K562 (cell line): ENCODE results near the gene LAPTM5. TPM values are rescaled to one million over a fixed set of nuclear protein-coding genes. Genes with fewer than 3 reads are reported as not detected.

Experiments
- ATF1 ChIP-seq, 2 experiments: fragments of 450-650 bp in 1 of 2; IDR thresholded peaks; 2 replicates each; pipeline ENCODE4 v1.6.1; 2016; ENCODE audit warnings: missing compliant biosample characterization in 1 of 2, missing genetic modification characterization in 1 of 2
- FIP1L1 ChIP-seq: fragments of 200-400 bp; formaldehyde crosslinking; IDR thresholded peaks from 2 replicates; pipeline ENCODE4 v1.6.1; 2018; ENCODE audit warnings: mild to moderate bottlenecking, low read depth, low read length; ENCODE audit not compliant: poor library complexity, severe bottlenecking
- FOXA1 ChIP-seq: fragments of 450-650 bp; IDR thresholded peaks from 2 replicates; pipeline ENCODE4 v1.6.1; 2016; ENCODE audit warnings: mild to moderate bottlenecking, borderline replicate concordance
- LEF1 ChIP-seq: fragments of 450-650 bp; IDR thresholded peaks from 2 replicates; pipeline ENCODE4 v1.6.1; 2016; ENCODE audit warnings: mild to moderate bottlenecking
- SIN3B ChIP-seq: fragments of 450-650 bp; IDR thresholded peaks from 2 replicates; pipeline ENCODE4 v1.6.1; 2017; ENCODE audit warnings: low read depth, mild to moderate bottlenecking, moderate library complexity
- polyA plus RNA-seq, 8 experiments: library from polyadenylated mRNA; depleted of rRNA in 4 of 8; stranded (reverse) in 5 of 8; unstranded in 3 of 8; fragments of >200 nt; fragmentation: Nextera tagmentation in 2 of 8; fragmentation: Illumina TruSeq in 1 of 8; extraction: Ambion mirVana in 2 of 8; extraction: Trizol in 1 of 8; gene quantifications; 2 replicates each; pipeline versions ENCODE4 v1.2.1 to v1.2.3, GENCODE V29; 2011 to 2014; ENCODE audit warnings: inconsistent platforms in 1 of 8, missing spikeins in 1 of 8
- total RNA-seq, 7 experiments: library from RNA; depleted of rRNA in 6 of 7; stranded (reverse); fragments of >200 nt in 6 of 7; fragmentation: Illumina TruSeq in 2 of 7; extraction: Trizol in 2 of 7; gene quantifications; 2 replicates each; pipeline versions ENCODE4 v1.2.1 to v1.2.3, GENCODE V29; 2011 to 2021; ENCODE audit warnings: low replicate concordance in 1 of 7
- TF ChIP-seq, protein P1 (sequence below): fragments of 150-350 bp; conservative IDR thresholded peaks from 2 replicates; pipeline ENCODE4 v1.6.1; 2014; ENCODE audit warnings: low read length
- TF ChIP-seq, protein P2 (sequence below): fragments of 250-450 bp; sonication (Bioruptor Pico); IDR thresholded peaks from 2 replicates; pipeline ENCODE4 v1.4.0; 2020; ENCODE audit warnings: mild to moderate bottlenecking, moderate library complexity
- TF ChIP-seq, protein P3 (sequence below): sonication (generic); formaldehyde crosslinking; IDR thresholded peaks from 2 replicates; pipeline ENCODE4 v1.8.0; 2022; ENCODE audit warnings: mild to moderate bottlenecking, missing genetic modification reagents, borderline replicate concordance
- TF ChIP-seq, protein P4 (sequence below): fragments of 250-450 bp; sonication (Bioruptor Pico); IDR thresholded peaks from 2 replicates; pipeline ENCODE4 v1.8.0; 2021; ENCODE audit warnings: mild to moderate bottlenecking, moderate library complexity

Gene LAPTM5
- total and polyA plus RNA-seq, 9 of the 15 experiments (the other 6 are each of a cell fraction or from before 2014, with no cell fraction given): 2.4 to 47.3 (median 20.3) TPM

DNA sequence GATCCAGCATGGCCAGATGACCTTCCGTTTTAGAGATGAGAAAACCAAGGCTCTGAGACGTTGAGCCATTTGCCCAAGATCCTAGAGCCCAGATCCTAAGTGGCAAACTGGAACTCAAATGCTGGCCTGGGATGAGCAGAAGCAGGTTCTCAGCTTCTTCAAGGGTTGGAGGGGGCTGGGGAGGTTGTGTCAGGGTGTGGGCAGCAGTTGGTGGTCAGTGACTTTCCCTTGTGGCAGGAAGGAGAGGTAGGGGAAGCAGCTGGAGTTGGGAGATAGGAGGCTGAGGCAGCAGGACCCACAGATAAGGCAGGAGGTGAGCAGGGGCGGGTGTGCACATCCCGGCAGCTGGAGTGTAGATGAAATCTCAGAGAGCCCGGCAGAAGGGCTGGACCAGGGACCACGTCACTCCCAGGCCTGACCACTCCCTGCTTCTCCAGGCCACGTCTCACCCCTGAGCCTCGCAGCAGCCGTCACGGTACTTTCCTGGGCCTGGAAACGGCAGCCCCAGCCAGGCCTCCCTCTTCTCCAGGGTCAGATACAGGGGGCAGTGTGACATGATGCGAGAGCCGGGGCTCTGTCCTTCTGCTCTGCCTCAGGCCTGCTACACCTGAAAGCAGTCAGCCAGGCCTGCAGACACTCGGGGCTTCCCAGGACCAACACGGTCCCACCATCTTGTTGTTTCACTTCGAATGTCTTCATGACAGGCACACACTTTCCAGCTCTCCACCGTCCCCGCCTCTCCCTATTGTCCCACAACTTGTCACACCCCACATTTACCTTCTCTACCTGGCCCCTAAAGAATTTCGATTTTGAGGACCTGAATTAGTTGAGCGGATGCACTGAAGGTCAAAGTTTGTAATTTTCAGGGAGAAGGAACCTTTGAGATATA is 11.5 kb upstream of the LAPTM5 start (continued):
- TF ChIP-seq, protein P1, sequence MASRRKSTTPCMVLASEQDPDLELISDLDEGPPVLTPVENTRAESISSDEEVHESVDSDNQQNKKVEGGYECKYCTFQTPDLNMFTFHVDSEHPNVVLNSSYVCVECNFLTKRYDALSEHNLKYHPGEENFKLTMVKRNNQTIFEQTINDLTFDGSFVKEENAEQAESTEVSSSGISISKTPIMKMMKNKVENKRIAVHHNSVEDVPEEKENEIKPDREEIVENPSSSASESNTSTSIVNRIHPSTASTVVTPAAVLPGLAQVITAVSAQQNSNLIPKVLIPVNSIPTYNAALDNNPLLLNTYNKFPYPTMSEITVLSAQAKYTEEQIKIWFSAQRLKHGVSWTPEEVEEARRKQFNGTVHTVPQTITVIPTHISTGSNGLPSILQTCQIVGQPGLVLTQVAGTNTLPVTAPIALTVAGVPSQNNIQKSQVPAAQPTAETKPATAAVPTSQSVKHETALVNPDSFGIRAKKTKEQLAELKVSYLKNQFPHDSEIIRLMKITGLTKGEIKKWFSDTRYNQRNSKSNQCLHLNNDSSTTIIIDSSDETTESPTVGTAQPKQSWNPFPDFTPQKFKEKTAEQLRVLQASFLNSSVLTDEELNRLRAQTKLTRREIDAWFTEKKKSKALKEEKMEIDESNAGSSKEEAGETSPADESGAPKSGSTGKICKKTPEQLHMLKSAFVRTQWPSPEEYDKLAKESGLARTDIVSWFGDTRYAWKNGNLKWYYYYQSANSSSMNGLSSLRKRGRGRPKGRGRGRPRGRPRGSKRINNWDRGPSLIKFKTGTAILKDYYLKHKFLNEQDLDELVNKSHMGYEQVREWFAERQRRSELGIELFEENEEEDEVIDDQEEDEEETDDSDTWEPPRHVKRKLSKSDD: no peak
- TF ChIP-seq, protein P2, sequence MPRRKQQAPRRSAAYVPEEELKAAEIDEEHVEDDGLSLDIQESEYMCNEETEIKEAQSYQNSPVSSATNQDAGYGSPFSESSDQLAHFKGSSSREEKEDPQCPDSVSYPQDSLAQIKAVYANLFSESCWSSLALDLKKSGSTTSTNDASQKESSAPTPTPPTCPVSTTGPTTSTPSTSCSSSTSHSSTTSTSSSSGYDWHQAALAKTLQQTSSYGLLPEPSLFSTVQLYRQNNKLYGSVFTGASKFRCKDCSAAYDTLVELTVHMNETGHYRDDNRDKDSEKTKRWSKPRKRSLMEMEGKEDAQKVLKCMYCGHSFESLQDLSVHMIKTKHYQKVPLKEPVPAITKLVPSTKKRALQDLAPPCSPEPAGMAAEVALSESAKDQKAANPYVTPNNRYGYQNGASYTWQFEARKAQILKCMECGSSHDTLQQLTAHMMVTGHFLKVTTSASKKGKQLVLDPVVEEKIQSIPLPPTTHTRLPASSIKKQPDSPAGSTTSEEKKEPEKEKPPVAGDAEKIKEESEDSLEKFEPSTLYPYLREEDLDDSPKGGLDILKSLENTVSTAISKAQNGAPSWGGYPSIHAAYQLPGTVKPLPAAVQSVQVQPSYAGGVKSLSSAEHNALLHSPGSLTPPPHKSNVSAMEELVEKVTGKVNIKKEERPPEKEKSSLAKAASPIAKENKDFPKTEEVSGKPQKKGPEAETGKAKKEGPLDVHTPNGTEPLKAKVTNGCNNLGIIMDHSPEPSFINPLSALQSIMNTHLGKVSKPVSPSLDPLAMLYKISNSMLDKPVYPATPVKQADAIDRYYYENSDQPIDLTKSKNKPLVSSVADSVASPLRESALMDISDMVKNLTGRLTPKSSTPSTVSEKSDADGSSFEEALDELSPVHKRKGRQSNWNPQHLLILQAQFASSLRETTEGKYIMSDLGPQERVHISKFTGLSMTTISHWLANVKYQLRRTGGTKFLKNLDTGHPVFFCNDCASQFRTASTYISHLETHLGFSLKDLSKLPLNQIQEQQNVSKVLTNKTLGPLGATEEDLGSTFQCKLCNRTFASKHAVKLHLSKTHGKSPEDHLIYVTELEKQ: peak; percentile 73
- TF ChIP-seq, protein P3, sequence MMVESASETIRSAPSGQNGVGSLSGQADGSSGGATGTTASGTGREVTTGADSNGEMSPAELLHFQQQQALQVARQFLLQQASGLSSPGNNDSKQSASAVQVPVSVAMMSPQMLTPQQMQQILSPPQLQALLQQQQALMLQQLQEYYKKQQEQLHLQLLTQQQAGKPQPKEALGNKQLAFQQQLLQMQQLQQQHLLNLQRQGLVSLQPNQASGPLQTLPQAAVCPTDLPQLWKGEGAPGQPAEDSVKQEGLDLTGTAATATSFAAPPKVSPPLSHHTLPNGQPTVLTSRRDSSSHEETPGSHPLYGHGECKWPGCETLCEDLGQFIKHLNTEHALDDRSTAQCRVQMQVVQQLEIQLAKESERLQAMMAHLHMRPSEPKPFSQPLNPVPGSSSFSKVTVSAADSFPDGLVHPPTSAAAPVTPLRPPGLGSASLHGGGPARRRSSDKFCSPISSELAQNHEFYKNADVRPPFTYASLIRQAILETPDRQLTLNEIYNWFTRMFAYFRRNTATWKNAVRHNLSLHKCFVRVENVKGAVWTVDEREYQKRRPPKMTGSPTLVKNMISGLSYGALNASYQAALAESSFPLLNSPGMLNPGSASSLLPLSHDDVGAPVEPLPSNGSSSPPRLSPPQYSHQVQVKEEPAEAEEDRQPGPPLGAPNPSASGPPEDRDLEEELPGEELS (CRISPR knock-in tag): no peak; the same call in 1 of the 2 replicates
- TF ChIP-seq SIN3B: no peak
- no peak for TF ChIP-seq ATF1 (CRISPR knock-in tag; IDR thresholded peaks at IDR 0.05)
- peak; percentile 97 for TF ChIP-seq ATF1 (tag; IDR thresholded peaks at IDR 0.05)
- no peak for TF ChIP-seq FIP1L1
- no peak for TF ChIP-seq FOXA1
- TF ChIP-seq, protein P4, sequence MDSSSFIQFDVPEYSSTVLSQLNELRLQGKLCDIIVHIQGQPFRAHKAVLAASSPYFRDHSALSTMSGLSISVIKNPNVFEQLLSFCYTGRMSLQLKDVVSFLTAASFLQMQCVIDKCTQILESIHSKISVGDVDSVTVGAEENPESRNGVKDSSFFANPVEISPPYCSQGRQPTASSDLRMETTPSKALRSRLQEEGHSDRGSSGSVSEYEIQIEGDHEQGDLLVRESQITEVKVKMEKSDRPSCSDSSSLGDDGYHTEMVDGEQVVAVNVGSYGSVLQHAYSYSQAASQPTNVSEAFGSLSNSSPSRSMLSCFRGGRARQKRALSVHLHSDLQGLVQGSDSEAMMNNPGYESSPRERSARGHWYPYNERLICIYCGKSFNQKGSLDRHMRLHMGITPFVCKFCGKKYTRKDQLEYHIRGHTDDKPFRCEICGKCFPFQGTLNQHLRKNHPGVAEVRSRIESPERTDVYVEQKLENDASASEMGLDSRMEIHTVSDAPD (CRISPR knock-in tag): peak; percentile 72; the same call in 1 of the 2 replicates
- peak; percentile 100 for TF ChIP-seq LEF1
